ENCODE results near the gene PPARA. TPM values are rescaled to one million over a fixed set of nuclear protein-coding genes. Genes with fewer than 3 reads are reported as not detected.

PPARA gene
- polyA plus RNA-seq, 3 donors: 3.7 to 6.3 (median 4.9) TPM

DNA sequence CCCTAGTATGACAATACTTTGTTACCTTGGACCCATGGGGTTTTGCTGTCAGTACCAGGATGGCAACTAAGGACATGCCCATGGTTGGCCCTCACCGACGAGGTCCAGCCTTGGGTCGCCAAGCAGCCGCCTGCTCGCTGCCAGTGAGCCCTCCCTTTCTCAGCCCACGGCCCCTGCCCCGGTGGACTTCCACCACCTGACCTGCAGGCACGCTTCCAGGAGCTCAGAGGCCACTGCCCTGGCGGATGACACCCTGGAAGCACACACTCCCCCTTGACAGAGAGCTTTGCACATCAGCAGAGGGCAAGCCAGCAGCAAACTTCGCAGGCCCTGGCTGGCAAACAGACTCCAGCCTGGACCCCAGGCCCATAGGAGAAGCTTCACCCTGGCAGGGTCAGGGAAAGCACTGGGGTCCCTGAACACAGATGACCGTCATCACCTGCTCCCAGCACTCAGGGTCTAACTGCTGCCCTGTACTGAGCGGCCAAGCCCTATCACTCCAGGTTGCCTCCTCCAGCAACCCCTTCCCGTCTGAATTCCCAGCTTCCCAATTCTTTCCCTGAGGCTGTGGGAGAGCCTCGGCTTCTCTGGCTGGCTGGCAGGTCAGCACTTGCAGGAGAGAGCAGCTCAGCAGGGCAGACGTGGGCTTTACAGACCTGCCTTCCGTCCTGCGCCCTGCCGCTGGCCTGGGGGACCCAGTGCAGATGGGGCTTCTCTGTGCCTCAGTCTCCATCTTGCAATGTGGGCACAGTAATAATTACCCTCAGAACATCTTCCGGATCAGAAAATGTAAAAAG lies 2.7 kb upstream of the PPARA start:
- peaks cover 8 to 33% of the 10 kb centered on the region in 2 donors for H3K27me3 ChIP-seq (ENCODE audit: control insufficient read depth in 2 of 2, insufficient read depth in 2 of 2, low read length in 2 of 2)
- Mint-ChIP-seq H3K27me3 (ENCODE audit: low read depth in 3 of 3) (peaks cover 29 to 47% (median 33%) of the 10 kb centered on the region in 3 donors), H3K9me3 (peaks cover 0 to 3% (median 0%) of the 10 kb centered on the region in 7 donors), H3K4me1 (peaks cover 18% of the 10 kb centered on the region), H3K27ac (no peak overlapping the region), H3K4me3 (peak overlapping the region in 1 of 2 donors; percentile 11), H3K36me3 (peaks cover 4 to 5% of the 10 kb centered on the region in 2 donors)
- H3K4me3 ChIP-seq (replicated peaks in 1 of 3; ENCODE audit: low read depth in 2 of 3, low read length in 3 of 3): no peak overlapping the region
- H3K4me1 ChIP-seq (ENCODE audit: control insufficient read depth in 1 of 2, insufficient read depth in 2 of 2, low read length in 2 of 2): peaks cover 16 to 28% of the 10 kb centered on the region in 2 donors
- no peak overlapping the region for H3K9ac ChIP-seq (ENCODE audit: insufficient read depth, low read length, poor library complexity, severe bottlenecking)
- no peak overlapping the region for H3K27ac ChIP-seq (ENCODE audit: low read depth in 1 of 2, low read length in 2 of 2)
- no peak overlapping the region for H2AFZ ChIP-seq (ENCODE audit: insufficient read depth, low read depth, low read length, poor library complexity, severe bottlenecking)
- intact Hi-C loops (cut with micrococcal nuclease): no loop called here
- no peak for TF ChIP-seq CTCF (IDR thresholded peaks at IDR 0.05)
- H3K4me2 ChIP-seq (replicated peaks; ENCODE audit: extremely low read depth, low read length, poor library complexity, severe bottlenecking): no peak overlapping the region
- 69% methylated on average over 15 of the region's 19 CpGs for WGBS (ENCODE audit: insufficient coverage)
- H3K9me3 ChIP-seq (replicated peaks in 1 of 2; ENCODE audit: control insufficient read depth in 1 of 2, insufficient read depth in 1 of 2, low read length in 2 of 2): no peaks in the 10 kb centered on the region
- no peak for DNase-seq
- no peaks in the 10 kb centered on the region for H4K20me1 ChIP-seq (ENCODE audit: insufficient read depth, low read length)
- peaks cover 4% of the 10 kb centered on the region for H3K79me2 ChIP-seq (ENCODE audit: insufficient read depth, low read length)
- no peaks in the 10 kb centered on the region for H3K36me3 ChIP-seq (replicated peaks in 1 of 2; ENCODE audit: control insufficient read depth in 1 of 2, insufficient read depth in 2 of 2, low read length in 2 of 2)

GRCh38 chr22:46148336-46148735 lies 2.0 kb upstream of the PPARA start:
- no peak overlapping the region for H3K9ac ChIP-seq (ENCODE audit: insufficient read depth, low read length, poor library complexity, severe bottlenecking)
- 60% methylated on average over 1 of the region's 8 CpGs for WGBS (ENCODE audit: insufficient coverage)
- peaks cover 16 to 28% of the 10 kb centered on the region in 2 donors for H3K4me1 ChIP-seq (ENCODE audit: control insufficient read depth in 1 of 2, insufficient read depth in 2 of 2, low read length in 2 of 2)
- peaks cover 0 to 2% of the 10 kb centered on the region in 2 donors for H3K36me3 ChIP-seq (replicated peaks in 1 of 2; ENCODE audit: control insufficient read depth in 1 of 2, insufficient read depth in 2 of 2, low read length in 2 of 2)
- no peaks in the 10 kb centered on the region for H3K9me3 ChIP-seq (replicated peaks in 1 of 2; ENCODE audit: control insufficient read depth in 1 of 2, insufficient read depth in 1 of 2, low read length in 2 of 2)
- peaks cover 4% of the 10 kb centered on the region for H3K79me2 ChIP-seq (ENCODE audit: insufficient read depth, low read length)
- DNase-seq: no peak
- peaks cover 6 to 10% of the 10 kb centered on the region in 2 donors for H3K36me3 Mint-ChIP-seq
- H3K27ac ChIP-seq (ENCODE audit: low read depth in 1 of 2, low read length in 2 of 2): no peak overlapping the region
- H3K9me3 Mint-ChIP-seq: peaks cover 0 to 3% (median 0%) of the 10 kb centered on the region in 7 donors
- TF ChIP-seq CTCF (IDR thresholded peaks at IDR 0.05): no peak
- H3K27ac Mint-ChIP-seq: no peak overlapping the region
- H3K4me2 ChIP-seq (replicated peaks; ENCODE audit: extremely low read depth, low read length, poor library complexity, severe bottlenecking): no peak overlapping the region
- no peak overlapping the region for H3K4me3 ChIP-seq (replicated peaks in 1 of 3; ENCODE audit: low read depth in 2 of 3, low read length in 3 of 3)
- peaks cover 8 to 33% of the 10 kb centered on the region in 2 donors for H3K27me3 ChIP-seq (ENCODE audit: control insufficient read depth in 2 of 2, insufficient read depth in 2 of 2, low read length in 2 of 2)
- H2AFZ ChIP-seq (ENCODE audit: insufficient read depth, low read depth, low read length, poor library complexity, severe bottlenecking): no peak overlapping the region
- peaks cover 26 to 47% (median 32%) of the 10 kb centered on the region in 3 donors for H3K27me3 Mint-ChIP-seq (ENCODE audit: low read depth in 3 of 3)
- intact Hi-C loops (cut with micrococcal nuclease): no loop called here
- no peaks in the 10 kb centered on the region for H4K20me1 ChIP-seq (ENCODE audit: insufficient read depth, low read length)
- peaks cover 18% of the 10 kb centered on the region for H3K4me1 Mint-ChIP-seq
- H3K4me3 Mint-ChIP-seq: no peak overlapping the region
